HG03521 (cell line): Measurements from ENCODE around the gene SLC4A11.
"Not testable (repeated sequence)": the region's sequence is repeated elsewhere in the genome, so short reads cannot be mapped to it uniquely, and the experiment has no call there.

Experiments used
- ATAC-seq: cut with Tn5 transposase; IDR thresholded peaks from one replicate; pipeline ENCODE4 v1.9.1; 2021; ENCODE audit warnings: mild to moderate bottlenecking, moderate library complexity; ENCODE audit not compliant: unreplicated experiment

The SLC4A11 gene

DNA sequence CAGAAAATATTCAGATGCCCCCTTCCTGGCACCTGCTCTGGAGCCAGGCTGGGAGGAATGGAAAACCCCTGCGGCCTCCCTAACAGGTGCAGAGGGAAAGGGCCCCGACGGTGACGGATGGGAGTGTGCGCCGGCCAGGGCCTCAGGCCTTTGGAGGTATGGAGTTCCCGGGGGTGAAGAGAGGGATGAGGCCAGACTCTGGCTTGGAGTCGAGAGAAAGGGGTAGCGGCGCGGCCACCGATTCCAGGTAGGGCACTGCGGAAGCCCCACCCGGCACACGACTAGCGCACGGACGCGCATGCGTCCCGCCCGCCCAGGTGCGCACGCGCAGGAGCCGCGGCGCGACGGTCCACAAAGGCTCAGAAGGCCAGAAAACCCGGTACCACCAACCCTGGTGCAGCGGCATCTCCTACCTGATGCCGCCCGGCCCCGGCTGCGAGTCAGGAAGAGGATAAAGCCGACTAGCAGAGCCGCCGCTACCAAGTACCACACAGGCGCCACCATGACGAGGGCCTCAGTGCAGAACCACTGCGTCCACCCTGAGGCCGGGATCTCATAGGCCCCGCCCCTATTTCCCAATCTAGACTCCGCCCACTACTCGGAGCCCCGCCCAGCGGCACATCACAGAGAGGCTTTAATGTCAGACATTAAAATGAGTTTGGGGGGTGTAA is 34.7 kb downstream of the SLC4A11 start, which contains the start of gene DDRGK1:
Gene DDRGK1 (minus strand): TSS at position 559 of the 671 bp plus-strand sequence. CDS start 55 bp downstream, at position 504.
- peak; percentile 72 for ATAC-seq

- peak; percentile 5 for ATAC-seq
Observed at GRCh38 chr20:3203315-3204123, 35.5 kb downstream of the SLC4A11 start.

- ATAC-seq, result no peak
Observed at GRCh38 chr20:3202965-3203314, 36.0 kb downstream of the SLC4A11 start.

DNA sequence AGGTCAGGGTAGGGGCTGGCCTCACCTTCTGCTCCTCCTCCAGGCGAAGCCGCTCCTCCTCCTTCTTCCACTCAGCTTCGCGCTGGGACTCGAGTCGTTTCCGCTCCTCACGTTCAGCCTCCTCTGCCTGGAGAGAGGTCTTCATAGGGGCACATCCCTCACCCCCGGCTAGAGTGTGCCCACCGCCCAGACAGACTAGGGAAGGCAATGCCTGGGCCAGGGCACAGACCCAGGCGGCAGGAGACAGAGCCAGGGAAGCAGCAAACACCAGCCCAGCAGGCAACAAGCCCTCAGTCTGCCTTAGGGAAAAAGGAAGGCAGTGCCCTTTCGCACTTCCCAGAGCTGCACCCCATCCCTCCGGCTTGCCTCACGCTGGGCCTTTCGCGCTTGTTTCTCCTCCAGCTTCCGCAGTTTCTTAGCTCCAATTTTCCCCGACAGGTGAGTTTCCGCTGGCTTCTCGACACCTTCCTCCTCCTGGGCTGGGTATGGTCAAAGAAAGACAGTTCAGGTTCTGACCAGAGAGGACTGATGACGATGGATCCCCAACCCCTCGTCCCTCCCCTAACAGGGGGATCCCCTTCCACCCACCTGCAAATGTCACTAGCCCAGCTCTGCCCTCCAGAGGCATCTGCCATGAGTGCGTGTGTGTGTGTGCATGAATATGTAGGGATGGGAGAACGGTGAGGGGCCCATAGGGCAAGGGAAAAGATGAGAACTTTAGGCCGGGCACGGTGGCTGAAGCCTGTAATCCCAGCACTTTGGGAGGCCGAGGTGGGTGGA is 38.8 kb downstream of the SLC4A11 start:
- no peak for ATAC-seq

- no peak for ATAC-seq
Observed at GRCh38 chr20:3199206-3199605, 39.8 kb downstream of the SLC4A11 start.

DNA sequence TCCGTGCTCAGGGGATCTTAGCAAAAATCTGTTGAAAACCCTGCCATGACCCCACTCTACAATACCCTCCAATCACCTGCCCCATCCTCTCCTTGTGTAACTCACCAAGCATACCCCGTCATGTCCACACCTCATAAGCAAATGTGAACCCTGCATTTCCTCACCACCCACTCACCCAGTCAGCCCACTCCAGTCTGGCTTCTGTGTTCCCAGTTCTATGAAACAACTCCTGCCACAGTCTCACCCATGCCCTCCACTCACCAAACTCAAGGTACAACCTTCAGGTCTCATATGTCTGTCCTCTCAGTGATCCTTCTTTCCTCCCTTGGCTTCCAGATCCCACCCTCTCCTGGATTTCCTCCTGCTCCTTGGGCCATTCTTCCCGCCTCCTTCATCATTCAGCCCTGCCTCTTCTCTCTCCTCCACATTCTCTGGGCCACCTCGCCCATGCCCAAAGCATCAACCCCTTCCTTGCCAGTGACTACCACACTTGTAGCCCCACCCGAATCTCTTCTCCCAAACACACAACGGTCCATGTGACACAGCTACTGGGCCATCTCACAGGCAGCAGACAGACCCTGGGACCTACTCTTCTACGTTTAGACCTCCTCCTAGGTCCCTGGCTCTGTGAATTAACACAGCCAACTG is 43.3 kb downstream of the SLC4A11 start:
- no peak for ATAC-seq

GRCh38 chr20:3194617-3195280 is 44.2 kb downstream of the SLC4A11 start:
- no peak for ATAC-seq

- no peak for ATAC-seq
Observed at GRCh38 chr20:3193806-3194616, 45.0 kb downstream of the SLC4A11 start.

- ATAC-seq, result no peak
Observed at GRCh38 chr20:3192226-3193015, 46.6 kb downstream of the SLC4A11 start.

DNA sequence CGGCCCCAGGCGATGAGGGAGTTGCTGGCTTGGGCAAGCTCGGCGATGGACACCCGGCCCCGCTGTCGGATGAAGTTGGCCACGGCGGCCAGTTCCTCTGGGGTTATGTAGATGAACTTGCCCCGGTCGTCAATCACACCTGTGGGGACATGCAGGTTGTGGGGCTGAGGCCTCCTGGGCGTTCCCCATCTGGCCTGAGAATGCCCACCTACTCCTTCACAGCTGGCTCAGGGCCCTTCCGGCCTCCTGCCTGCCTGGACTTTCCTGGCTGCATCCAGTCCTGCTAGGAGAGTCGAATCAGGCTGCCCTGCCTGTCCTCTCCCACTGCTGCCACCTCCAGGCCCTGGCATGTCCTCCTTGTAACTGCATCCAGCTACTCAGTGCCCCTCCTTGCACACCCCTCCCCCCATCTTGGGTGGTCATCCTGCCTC is 48.3 kb downstream of the SLC4A11 start:
- no peak for ATAC-seq

GRCh38 chr20:3189561-3190131 is 49.3 kb downstream of the SLC4A11 start:
- no peak for ATAC-seq

GRCh38 chr20:3188823-3189413 is 50.1 kb downstream of the SLC4A11 start:
- no peak for ATAC-seq

GRCh38 chr20:3187861-3188260 is 51.1 kb downstream of the SLC4A11 start:
- not testable (repeated sequence) for ATAC-seq

GRCh38 chr20:3183896-3184612 is 54.9 kb downstream of the SLC4A11 start:
- no peak for ATAC-seq

DNA sequence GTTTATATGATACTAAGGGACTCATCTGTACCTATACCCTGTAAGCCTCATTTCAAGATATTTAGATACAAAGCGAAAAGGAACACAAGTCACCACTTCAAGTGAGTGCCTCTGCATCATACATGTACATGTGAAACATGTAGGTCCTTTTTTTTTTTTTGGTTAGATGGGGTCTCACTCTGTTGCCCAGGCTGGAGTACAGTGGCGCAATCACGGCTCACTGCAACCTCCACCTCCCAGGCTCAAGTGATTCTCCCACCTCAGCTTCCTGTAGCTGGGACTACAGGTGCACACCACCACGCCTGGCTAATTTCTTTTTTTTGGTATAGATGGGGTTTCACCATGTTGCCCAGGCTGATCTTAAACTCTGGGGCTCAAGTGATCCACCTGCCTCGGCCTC is 56.6 kb downstream of the SLC4A11 start:
- ATAC-seq, result not testable (repeated sequence)

DNA sequence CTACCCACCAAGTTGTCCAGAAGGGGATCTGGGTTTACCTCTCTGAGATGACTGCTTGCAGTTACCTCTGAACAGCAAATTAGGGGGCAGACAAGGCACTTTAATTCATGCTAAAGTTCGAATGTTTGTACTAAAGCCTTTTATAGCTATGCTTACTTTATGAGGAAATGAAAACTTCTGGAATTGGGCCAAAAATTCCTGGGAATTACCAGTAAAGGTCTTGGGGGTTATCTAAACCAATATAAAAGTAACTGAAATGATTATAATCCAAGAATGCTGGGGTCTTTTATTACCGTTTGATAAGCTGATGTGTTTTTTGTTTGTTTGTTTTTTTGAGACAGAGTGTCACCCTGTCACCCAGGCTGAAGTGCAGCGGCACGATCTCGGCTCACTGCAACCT is 57.7 kb downstream of the SLC4A11 start:
- ATAC-seq, result no peak

GRCh38 chr20:3180319-3180718 is 58.7 kb downstream of the SLC4A11 start:
- no peak for ATAC-seq
